Activated naive CD4-positive, alpha-beta T cell treated with anti-CD3 and anti-CD28 coated beads, Interleukin-2, amount 50 U/mL, for 24 hours (primary cell): ENCODE data around the gene C17orf50.

Experiments
- H3K27ac Mint-ChIP-seq: one replicate; pipeline ENCODE4 v1.8.0; 2021; ENCODE audit warnings: mild to moderate bottlenecking, mixed read lengths
- H3K27me3 Mint-ChIP-seq: one replicate; pipeline ENCODE4 v1.8.0; 2021; ENCODE audit warnings: mixed read lengths
- H3K36me3 Mint-ChIP-seq: one replicate; pipeline ENCODE4 v1.8.0; 2021; ENCODE audit warnings: mixed read lengths
- H3K4me1 Mint-ChIP-seq: one replicate; pipeline ENCODE4 v1.8.0; 2021; ENCODE audit warnings: mixed read lengths
- H3K4me3 Mint-ChIP-seq: one replicate; pipeline ENCODE4 v1.8.0; 2021; ENCODE audit warnings: mild to moderate bottlenecking, mixed read lengths
- H3K9me3 Mint-ChIP-seq: one replicate; pipeline ENCODE4 v1.8.0; 2021; ENCODE audit warnings: mixed read lengths

The C17orf50 gene

GRCh38 chr17:35763767-35764122 lies 3.1 kb downstream of the C17orf50 start:
- no peaks in the 10 kb centered on the region for H3K27me3 Mint-ChIP-seq
- H3K4me3 Mint-ChIP-seq: peak overlapping the region; percentile 93
- H3K36me3 Mint-ChIP-seq: no peaks in the 10 kb centered on the region
- H3K9me3 Mint-ChIP-seq: no peaks in the 10 kb centered on the region
- H3K4me1 Mint-ChIP-seq: peaks cover 9% of the 10 kb centered on the region
- no peak overlapping the region for H3K27ac Mint-ChIP-seq

DNA sequence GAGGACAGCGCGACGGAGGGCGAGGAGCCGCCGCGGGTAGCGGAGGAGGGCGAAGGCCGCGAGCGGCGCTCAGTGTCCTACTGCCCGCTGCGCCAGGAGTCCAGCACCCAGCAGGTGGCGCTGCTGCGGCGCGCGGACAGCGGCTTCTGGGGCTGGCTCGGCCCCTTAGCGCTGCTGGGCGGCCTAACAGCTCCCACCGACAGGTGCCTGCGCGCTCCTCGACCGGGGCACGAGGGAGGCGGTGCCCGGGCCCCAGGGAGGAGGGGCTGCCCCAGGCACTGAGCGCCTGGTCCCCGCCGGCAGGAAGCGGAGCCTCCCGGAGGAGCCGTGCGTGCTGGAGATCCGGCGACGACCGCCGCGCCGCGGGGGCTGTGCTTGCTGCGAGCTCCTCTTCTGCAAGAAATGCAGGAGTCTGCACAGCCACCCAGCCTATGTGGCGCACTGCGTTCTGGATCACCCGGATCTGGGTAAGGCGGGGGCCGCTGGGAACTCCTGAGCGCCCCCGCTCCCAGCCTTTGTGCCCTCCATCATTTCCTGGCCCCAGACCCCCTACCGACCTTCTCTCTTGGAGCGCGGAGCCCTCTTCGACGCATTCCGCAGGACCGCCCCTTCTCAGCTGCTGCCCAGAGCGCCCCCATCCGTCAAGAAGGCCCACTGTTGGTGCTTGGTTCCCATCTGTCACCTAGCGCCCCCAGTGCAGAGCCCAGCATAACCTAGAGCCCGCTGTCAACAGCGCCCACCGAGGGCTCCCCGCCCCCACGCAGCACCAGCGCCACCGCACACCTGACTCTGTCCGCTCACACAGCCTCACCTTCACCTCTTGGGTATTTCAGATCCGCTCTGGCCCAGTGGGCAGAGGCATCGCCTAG lies 3.7 kb downstream of the C17orf50 start:
- H3K9me3 Mint-ChIP-seq: no peaks in the 10 kb centered on the region
- H3K27ac Mint-ChIP-seq: peak overlapping the region; percentile 52
- no peaks in the 10 kb centered on the region for H3K36me3 Mint-ChIP-seq
- H3K4me3 Mint-ChIP-seq: peak overlapping the region; percentile 93
- peaks cover 9% of the 10 kb centered on the region for H3K4me1 Mint-ChIP-seq
- no peaks in the 10 kb centered on the region for H3K27me3 Mint-ChIP-seq

DNA sequence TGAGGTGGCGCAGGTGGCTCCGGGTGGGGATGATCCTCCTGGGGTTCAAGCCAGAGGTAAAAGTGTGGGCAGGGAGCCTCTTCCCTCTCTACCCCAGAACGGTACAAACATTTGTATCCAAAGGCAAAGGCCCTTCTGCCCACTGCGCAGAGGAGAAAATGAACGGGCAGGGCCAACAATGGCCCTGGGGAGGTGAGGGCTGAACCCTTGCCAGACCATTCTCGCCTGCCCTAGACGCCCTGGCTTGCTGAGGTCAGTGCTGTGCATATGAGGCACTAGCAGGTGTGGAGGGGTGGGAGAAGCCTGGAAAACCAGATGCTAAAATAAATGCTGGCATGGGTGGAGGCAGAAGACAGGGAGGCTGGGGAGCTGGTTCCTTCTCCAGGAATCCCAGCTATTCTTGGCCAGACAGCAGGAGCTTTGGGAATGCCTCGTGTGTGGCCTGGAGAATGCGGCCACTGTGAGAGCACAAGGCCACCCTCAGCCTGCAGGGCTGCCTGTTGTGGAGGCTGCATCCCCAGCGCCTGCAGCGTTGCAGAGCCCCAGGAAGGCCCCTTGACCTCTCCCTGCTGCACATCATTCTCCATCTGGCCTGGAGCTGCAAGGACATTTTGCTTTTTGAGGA lies 4.5 kb downstream of the C17orf50 start:
- H3K4me3 Mint-ChIP-seq: peak overlapping the region; percentile 93
- H3K4me1 Mint-ChIP-seq: peaks cover 9% of the 10 kb centered on the region
- H3K27ac Mint-ChIP-seq: no peak overlapping the region
- H3K36me3 Mint-ChIP-seq: no peaks in the 10 kb centered on the region
- H3K9me3 Mint-ChIP-seq: no peaks in the 10 kb centered on the region
- H3K27me3 Mint-ChIP-seq: no peaks in the 10 kb centered on the region

- peak overlapping the region; percentile 42 for H3K4me3 Mint-ChIP-seq
Measured at GRCh38 chr17:35765756-35766488, 5.2 kb downstream of the C17orf50 start.

DNA sequence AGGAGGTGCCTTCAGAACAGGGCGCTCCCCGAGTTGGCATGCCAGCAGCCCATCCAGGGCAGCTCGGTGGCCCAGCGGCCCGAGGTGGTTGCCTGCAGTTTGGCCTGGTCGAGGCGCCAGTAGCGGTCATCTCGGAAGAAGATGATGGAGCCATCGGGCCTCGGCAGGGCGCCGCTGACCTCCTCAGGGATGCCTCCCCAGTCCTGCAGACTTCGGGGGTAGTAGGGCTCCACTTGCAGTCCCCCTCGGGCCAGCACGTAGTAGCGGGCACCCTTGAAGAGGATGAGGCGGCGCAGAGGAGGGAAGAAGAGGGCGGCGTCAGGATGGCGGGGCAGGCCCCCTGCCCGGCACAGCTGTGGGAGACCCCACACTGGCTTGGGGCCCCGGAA lies 5.8 kb downstream of the C17orf50 start:
- Mint-ChIP-seq H3K27ac (no peak overlapping the region), H3K27me3 (no peaks in the 10 kb centered on the region), H3K9me3 (no peaks in the 10 kb centered on the region), H3K36me3 (no peaks in the 10 kb centered on the region), H3K4me1 (peaks cover 9% of the 10 kb centered on the region), H3K4me3 (no peak overlapping the region)

More at GRCh38 chr17:35765756-35766488, 5.2 kb downstream of the C17orf50 start:
- H3K27ac Mint-ChIP-seq: no peak overlapping the region
- no peaks in the 10 kb centered on the region for H3K27me3 Mint-ChIP-seq
- H3K4me1 Mint-ChIP-seq: peaks cover 9% of the 10 kb centered on the region
- no peaks in the 10 kb centered on the region for H3K9me3 Mint-ChIP-seq
- no peaks in the 10 kb centered on the region for H3K36me3 Mint-ChIP-seq

DNA sequence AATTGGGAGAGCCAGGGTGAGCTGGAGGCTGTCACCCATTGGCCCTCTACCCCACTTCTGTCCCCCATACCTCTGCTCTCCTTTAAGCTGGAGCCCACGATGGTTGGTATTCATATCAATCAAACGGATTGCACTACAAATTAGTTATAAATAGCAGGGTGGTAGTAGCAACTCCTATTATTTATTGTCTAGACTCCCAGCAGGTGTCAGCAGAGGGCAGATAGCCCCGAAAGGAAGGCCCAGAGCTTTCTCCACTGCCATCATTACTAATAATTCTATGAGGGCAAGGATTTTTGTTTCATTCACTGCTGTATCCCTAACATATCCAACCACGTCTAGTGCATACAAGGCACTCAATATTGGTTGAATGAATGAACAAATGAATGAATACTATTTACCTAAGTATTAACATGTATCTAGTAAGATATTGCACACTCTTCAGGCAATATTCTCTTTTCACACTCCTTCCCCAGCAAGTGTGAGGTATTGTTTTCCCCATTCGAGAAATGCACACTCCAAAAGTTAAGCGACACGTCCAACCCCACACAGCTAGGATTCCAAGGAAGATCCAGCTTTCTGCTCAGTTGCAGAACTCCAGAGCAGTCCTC lies 6.3 kb downstream of the C17orf50 start:
- no peak overlapping the region for H3K4me3 Mint-ChIP-seq

DNA sequence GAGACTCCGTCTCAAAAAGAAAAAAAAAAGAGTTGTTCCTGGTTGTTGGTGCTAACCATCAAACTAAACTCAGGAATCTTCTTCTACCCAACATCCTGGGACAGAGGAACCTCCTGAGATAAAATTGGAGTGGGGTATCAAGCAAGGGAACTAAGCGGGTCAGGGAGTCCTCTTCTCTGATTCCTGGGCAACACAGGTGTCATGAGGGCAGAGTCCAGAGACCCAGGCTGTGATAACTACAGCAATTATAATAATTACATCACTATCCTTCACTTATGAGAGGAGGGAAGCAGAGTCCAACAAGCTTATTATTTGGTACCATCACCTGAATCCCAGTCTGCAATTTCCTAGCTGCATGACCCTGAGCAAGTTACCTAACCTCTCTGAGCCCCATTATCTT lies 8.1 kb downstream of the C17orf50 start:
- Mint-ChIP-seq H3K36me3 (no peaks in the 10 kb centered on the region), H3K4me1 (peaks cover 9% of the 10 kb centered on the region), H3K4me3 (no peak overlapping the region), H3K27ac (no peak overlapping the region), H3K9me3 (no peaks in the 10 kb centered on the region), H3K27me3 (no peaks in the 10 kb centered on the region)

More for the DNA sequence above, 6.3 kb downstream of the C17orf50 start:
- Mint-ChIP-seq H3K27me3 (no peaks in the 10 kb centered on the region), H3K4me1 (peaks cover 9% of the 10 kb centered on the region), H3K27ac (no peak overlapping the region), H3K36me3 (no peaks in the 10 kb centered on the region), H3K9me3 (no peaks in the 10 kb centered on the region)

- Mint-ChIP-seq H3K27me3 (no peaks in the 10 kb centered on the region), H3K4me1 (peaks cover 2% of the 10 kb centered on the region), H3K9me3 (no peaks in the 10 kb centered on the region), H3K27ac (no peak overlapping the region), H3K36me3 (no peaks in the 10 kb centered on the region), H3K4me3 (no peak overlapping the region)
Measured at GRCh38 chr17:35769895-35770486, 9.3 kb downstream of the C17orf50 start.

DNA sequence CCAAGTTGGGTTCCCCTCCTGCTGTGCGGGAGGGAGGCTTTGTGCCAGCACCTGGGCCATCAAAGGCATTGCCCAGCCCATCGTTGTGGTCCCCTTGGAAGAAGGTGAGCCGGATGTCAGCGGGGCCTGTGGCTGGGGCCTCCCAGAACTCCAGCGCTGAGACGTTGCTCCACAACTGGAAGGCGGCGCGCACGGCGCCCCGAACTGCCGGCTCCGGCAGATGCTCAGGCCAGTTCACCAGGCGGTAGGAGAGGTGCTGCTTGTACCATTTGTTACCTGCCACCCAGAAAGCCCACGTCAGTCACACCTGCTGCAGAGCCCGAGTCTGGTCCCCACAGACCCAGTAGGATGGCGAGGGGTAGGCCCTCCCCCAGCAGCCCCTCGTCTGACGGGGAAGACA lies 12.4 kb downstream of the C17orf50 start:
- Mint-ChIP-seq H3K9me3 (no peaks in the 10 kb centered on the region), H3K27me3 (no peaks in the 10 kb centered on the region), H3K36me3 (no peaks in the 10 kb centered on the region), H3K4me3 (no peak overlapping the region), H3K27ac (no peak overlapping the region), H3K4me1 (no peaks in the 10 kb centered on the region)

DNA sequence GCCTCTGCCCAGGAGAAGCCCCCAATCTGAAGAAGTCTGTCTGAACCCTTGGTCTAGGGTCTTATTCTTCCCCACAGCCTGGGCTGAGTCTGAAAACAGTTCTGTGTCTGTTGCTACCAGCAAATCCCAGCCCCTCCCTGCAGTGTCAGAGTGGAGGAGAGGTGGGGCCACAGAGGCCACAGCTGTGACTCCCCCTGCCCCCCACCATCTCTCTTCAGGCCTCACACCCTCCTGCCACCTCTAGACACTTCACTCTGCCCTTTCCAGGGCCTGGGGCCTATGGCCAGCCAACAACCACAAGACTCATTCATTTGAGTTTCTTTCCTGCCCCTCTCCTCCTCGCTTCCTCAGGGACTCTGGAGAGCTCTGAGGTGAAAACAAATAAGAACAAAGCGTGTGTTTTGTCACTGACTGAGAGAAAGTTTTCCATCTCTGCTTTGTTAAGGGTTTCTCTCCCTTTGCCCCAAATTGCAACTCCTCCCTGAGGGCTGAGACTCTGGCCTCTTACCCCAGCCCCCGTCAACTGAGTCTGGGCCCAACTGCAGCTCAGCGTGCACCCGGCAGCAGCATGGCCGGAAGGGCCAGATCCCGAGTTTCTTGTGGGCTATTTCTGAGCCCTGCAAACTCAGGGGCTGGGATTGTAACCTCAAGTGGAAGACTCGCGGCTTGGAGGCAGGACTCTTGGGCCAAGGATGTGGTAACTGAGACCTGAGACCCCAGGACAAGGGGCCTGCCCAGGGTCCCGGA lies 13.2 kb downstream of the C17orf50 start:
- Mint-ChIP-seq H3K27me3 (no peaks in the 10 kb centered on the region), H3K36me3 (no peaks in the 10 kb centered on the region), H3K4me1 (no peaks in the 10 kb centered on the region), H3K9me3 (no peaks in the 10 kb centered on the region), H3K4me3 (no peak overlapping the region), H3K27ac (no peak overlapping the region)

DNA sequence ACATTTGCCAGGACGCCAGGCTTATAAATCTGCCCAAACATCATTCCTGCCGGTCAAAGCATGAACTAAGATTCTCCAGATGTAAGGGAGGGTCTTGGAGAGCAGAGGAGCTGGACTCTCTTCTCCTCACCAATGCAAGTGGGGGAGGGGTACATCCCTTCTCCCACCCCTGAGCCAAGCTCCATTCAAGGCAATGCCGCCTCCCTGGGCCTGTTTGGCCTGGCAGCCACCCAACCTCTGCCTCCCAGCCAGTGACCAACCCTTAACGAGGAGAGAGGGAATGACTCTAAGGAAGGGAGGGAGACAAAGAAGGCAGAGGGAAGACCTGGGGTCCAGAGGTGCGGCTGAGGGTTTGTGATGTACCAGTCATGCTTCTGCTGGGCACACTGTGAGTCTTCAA lies 13.8 kb downstream of the C17orf50 start:
- H3K9me3 Mint-ChIP-seq: no peaks in the 10 kb centered on the region
- no peaks in the 10 kb centered on the region for H3K36me3 Mint-ChIP-seq
- no peaks in the 10 kb centered on the region for H3K4me1 Mint-ChIP-seq
- H3K4me3 Mint-ChIP-seq: no peak overlapping the region
- H3K27ac Mint-ChIP-seq: no peak overlapping the region
- H3K27me3 Mint-ChIP-seq: no peaks in the 10 kb centered on the region

DNA sequence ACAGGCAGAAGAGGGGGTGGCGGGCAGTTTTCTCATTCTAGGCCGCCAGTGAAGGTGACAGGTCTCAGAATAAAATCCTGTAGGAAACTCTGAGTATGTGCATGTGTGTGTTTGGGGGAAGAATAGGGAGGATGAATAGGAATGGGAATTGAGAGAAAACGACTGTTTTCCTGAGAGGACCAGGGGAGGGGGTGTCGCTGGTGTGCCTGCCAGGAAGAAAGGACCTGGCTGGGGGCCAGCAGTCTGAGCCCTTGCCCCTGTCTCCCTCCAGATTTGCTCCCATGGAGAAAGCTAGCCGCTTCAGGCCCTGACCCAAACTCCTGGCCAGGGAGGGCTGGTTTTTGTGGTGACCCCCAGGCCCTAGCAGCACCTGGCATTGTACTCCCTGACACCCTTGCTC lies 14.4 kb downstream of the C17orf50 start:
- H3K27ac Mint-ChIP-seq: no peak overlapping the region
- no peaks in the 10 kb centered on the region for H3K4me1 Mint-ChIP-seq
- no peaks in the 10 kb centered on the region for H3K9me3 Mint-ChIP-seq
- H3K36me3 Mint-ChIP-seq: no peaks in the 10 kb centered on the region
- no peak overlapping the region for H3K4me3 Mint-ChIP-seq
- no peaks in the 10 kb centered on the region for H3K27me3 Mint-ChIP-seq

DNA sequence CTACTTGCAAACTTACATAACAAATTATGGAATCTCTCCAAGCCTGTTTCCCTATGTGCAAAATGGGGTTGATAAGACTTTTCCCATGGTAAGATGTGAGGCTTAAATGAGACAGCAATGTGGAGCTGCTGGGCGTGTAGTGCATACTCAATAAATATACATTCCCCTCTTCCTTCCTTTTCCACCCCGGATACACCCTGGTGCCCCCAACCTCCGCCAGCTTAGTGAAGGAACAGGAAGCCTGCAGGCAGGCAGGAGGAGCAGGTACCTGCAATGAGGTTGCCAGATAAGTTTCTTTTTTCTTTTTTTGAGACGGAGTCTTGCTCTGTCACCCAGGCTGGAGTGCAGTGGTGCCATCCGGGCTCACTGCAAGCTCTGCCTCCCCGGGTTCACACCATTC lies 14.9 kb downstream of the C17orf50 start:
- Mint-ChIP-seq H3K4me1 (no peaks in the 10 kb centered on the region), H3K4me3 (no peak overlapping the region), H3K27ac (no peak overlapping the region), H3K27me3 (no peaks in the 10 kb centered on the region), H3K36me3 (no peaks in the 10 kb centered on the region), H3K9me3 (no peaks in the 10 kb centered on the region)

- Mint-ChIP-seq H3K27me3 (no peaks in the 10 kb centered on the region), H3K4me1 (no peaks in the 10 kb centered on the region), H3K36me3 (peaks cover 1% of the 10 kb centered on the region), H3K27ac (no peak overlapping the region), H3K9me3 (no peaks in the 10 kb centered on the region), H3K4me3 (no peak overlapping the region)
Measured at GRCh38 chr17:35778641-35779196, 18.0 kb downstream of the C17orf50 start.
